Activated CD8-positive, alpha-beta memory T cell treated with anti-CD3 and anti-CD28 coated beads, Interleukin-2, amount 50 U/mL, for 24 hours (primary cell): ENCODE results near the gene HARS2.
"Not testable (repeated sequence)": the region's sequence is repeated elsewhere in the genome, so short reads cannot be mapped to it uniquely, and the experiment has no call there.

Experiments
- DNase-seq: peaks from one replicate; pipeline ENCODE4 v3.0.0-alpha.2; 2020; ENCODE audit errors: extremely low read depth

HARS2 gene

DNA sequence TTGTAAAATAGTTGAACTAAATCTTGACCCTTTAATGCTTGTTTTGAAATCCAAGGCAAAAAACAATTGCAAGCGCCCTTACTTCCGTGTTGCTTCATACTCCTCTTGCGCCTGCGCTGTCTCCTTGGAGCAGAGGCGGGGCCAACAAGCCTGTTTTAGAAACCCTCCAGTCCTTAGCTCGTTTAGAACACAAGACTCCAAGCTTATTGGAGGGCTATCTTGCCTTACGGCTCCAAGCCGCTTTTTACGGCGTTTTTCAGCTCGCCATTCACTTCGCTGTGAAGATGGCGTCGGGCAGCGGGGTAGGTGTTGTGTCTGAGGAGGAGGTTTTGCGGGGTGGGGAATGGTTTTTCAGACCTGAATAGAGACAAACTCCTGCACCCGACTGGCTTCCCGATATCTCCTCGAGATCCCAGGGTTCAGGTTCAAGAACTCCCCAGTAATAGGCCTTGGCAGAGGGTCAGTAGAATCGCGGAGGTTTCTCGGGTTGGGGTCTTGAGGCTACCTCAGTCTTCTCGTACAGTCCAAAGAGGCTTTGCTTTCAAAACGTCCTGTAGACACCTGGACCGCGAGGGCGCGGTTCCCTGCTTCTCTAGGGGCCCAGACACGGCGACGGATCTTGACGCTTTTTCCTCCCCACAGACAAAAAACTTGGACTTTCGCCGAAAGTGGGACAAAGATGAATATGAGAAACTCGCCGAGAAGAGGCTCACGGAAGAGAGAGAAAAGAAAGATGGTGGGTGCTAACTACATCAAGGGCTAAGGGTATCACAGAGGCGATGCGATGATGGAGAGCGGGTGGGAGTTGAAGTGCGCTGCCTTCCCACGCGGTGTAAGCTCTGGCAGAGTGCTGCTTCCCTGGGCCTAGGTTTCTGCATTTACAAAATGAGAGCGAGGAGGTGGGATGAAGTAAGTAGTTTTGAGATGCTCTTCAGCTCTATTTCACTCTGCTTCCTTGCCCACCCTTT lies 9.2 kb downstream of the HARS2 start, which contains the start of gene ZMAT2:
Gene ZMAT2 (plus strand): TSS at position 271 of the 968 bp plus-strand sequence. CDS start 14 bp downstream, at position 285.
- DNase-seq: peak; percentile 93

GRCh38 chr5:140707812-140708211 lies 16.6 kb downstream of the HARS2 start:
- no peak for DNase-seq

- not testable (repeated sequence) for DNase-seq
These were observed 17.5 kb downstream of the HARS2 start for GRCh38 chr5:140708787-140709186.

DNA sequence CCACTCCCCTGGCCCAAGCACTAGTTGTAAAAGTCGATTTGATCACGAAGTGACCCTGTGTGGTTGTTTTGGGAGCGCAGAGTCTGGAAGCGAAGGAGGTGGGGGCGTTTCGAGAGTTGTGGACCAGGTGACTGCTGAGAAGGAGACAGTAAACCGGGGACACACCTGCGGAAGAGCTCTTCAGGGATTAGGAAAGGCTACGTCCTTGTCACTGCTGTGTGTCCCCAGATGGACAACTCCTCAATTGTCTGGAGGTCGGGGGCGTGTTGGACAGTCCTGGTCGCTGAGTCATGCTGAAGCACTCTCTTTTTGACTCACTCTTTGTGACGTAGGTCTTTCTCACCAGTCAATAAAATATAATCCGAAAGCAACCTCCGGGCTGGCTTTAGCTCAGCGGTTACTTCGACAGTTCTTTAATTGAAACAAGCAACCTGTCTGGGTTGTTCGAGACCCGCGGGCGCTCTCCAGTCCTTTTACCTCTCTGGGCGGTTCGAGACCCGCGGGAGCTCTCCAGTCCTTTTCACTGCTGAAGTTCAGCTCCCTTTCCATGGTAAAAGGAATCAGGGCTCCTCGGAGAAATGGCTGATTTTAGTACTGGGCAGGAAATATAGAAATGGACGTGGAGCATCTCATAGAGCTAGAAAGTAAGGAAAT lies 19.8 kb downstream of the HARS2 start:
- DNase-seq: peak; percentile 71

DNA sequence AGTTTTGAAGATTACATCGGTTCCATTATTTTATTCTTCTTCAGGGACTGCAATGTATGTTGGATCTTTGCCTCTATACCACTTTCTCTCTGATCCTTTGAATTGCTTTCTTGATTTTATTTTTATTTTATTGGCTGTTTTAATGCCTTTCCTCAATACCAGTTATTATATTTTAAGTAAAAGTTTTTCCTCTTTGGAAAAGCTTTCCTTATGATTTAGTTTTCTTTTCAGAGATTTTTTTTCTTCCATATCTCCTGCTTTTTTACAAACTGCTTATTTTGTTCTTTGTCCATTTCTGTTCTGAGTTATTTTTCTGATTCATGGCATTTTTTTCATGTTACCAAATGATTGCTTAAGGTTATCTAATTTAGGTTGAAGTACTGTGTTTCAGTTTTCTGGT lies 20.5 kb downstream of the HARS2 start:
- no peak for DNase-seq

- no peak for DNase-seq
These were observed 22.4 kb downstream of the HARS2 start for GRCh38 chr5:140713562-140714094.

GRCh38 chr5:140716238-140716637 lies 25.0 kb downstream of the HARS2 start:
- DNase-seq: not testable (repeated sequence)

DNA sequence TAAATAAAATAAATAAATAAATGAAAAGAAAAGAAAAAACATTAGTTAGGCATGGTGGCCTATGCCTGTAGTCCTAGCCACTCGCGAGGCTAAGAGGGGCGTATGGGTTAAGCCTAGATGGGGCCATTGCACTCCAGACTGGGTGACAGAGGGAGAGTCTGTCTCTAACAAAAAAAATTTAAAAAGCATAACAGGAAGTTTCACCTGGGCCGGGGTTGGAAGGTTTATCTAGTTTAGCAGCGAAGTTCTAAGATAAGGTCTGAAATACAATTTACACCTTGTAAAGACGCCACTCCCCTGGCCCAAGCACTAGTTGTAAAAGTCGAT lies 27.0 kb downstream of the HARS2 start:
- no peak for DNase-seq

DNA sequence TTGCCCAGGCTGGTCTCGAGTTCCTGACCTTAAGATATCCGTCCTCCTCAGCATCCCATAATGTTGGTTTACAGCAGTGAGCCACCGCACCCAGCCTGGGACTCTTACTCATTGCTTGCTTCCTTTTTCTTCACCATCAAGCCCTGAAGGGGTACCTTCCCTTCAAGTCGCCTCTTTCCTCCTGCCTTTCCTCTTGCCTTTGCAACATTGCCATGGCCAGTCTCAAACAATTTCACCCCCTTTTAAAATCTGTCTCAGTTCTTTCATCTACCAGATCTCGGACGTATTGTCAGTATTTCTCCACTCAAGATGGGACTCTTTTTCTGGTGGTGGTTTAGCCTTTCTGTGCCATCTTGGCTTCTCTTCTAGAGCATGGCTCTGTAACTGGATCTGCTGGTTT lies 29.5 kb downstream of the HARS2 start:
- not testable (repeated sequence) for DNase-seq

DNA sequence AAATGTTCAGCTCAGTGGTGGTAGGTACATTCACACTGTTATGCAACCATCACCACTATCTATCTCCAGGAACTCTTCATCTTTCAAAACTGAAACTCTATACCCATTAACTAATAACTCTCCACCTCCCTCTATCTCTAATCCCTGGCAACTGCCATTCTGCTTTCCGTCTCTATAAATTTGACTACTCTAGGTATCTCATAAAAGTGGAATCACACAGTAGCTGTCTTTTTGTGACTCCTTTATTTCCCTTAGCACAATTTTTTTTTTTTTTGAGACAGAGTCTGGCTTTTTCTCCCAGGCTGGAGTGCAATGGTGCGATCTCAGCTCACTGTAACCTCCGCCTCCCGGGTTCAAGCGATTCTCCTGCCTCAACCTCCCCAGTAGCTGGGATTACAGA lies 30.1 kb downstream of the HARS2 start:
- not testable (repeated sequence) for DNase-seq

DNA sequence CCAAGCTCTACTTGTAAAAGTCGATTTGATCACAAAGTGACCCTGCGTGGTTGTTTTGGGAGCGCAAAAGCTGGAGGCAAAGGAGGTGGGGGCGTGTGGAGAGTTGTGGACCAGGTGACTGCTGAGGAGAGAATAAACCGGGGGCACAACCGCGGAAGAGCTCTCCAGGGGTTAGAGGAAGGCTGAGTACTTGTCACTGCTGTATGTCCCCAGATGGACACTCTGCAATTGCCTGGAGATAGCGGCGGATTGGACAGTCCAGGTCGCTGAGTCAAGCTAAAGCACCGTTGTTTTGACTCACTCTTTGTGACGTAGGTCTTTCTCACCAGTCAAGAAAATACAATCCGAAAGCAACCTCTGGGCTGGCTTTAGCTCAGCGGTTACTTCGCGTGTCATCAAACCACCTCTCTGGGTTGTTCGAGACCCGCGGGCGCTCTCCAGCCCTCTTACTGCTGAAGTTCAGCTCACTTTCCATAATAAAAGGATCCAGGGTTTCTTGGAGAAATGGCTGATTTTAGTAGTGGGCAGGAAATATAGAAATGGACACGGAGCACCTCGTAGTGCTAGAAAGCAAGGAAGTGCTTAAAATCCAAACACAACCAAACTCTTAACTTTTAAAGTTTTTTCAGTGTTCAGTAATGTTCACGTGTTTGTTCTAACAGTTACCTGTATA lies 34.7 kb downstream of the HARS2 start:
- peak; percentile 64 for DNase-seq

DNA sequence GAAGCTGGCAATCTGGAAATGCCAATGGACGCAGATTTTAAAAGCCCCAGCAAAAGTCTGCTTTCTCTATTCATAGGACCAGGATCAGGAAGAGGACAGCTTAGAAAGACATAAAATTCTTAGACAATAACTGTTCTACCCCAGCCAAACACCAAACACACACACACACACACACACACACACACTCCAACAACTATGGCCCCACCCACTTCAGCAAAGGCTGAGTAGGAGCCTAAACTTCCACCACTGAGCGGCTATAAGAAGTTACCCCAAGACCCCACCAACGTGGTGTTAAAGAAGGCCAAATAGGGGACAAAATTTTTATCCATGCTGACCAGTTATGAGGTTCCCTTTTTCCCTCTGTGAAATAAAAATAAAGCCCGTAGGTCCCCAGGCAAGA lies 41.8 kb downstream of the HARS2 start:
- no peak for DNase-seq

DNA sequence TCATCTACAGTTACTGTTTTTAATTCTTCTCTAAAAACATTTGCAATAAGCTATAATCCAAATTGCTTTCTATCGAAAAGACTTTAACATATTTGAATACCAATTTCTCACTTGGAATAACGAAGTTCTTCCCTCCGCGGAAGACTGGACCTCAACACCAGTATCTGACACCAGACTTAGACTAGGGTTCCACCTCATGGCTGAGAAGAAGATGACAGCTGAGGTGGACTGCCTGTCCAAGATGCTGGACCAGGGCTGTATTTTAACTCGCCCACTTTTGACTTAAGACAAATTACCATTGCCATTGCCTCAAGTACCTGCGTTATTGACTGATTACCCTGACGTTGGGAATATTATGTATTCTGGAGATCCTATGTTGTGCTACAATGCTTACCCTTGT lies 43.1 kb downstream of the HARS2 start:
- DNase-seq: no peak

- no peak for DNase-seq
These were observed 46.2 kb downstream of the HARS2 start for GRCh38 chr5:140737486-140737885.

DNA sequence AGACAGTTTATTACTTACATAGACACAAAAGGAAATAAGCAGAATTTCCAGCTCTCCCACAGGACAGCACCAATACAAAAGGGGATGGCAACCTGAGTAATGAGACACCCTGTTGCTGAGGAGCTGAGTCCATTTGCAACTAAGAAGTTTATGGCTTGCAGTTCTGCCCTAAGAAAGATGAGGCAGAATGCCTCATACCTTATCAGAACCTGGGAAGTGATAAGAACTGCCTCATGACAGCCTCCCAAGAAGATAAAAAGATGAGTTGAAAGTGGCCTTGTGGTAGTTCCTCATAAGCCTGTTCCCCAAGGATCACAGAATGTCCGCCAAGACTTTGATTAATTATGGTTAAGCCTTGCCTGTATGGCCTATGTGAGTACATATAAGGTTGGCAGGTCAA lies 50.7 kb downstream of the HARS2 start:
- no peak for DNase-seq
